Myocyte (in vitro differentiated cells): ENCODE results near the gene ZNF256. TPM values are rescaled to one million over a fixed set of nuclear protein-coding genes. Genes with fewer than 3 reads are reported as not detected.

Experiments used
- DNase-seq: peaks from one replicate; pipeline ENCODE4 v3.0.0-alpha.2; 2012; ENCODE audit warnings: low read depth
- polyA plus RNA-seq: library from polyadenylated mRNA; unstranded; fragments of >200 nt; gene quantifications from one replicate; pipeline ENCODE4 v1.2.1, GENCODE V29; 2012; ENCODE audit warnings: missing spikeins
- total RNA-seq: library from RNA; depleted of rRNA; stranded (reverse); fragments of >200 nt; gene quantifications from 2 replicates; pipeline ENCODE4 v1.2.3, GENCODE V29; 2014

The ZNF256 gene
- total RNA-seq: 3.1 and 3.9 TPM in 2 replicates
- 2.7 TPM for polyA plus RNA-seq

- DNase-seq: peak; percentile 97
Measured at GRCh38 chr19:57947419-57948134, at the start of gene ZNF256. Gene ZNF256 (minus strand): TSS chr19:57947706. CDS start chr19:57947474, 232 bp downstream.

- no peak for DNase-seq
Measured at GRCh38 chr19:57992841-57993240, 45.3 kb upstream of the ZNF256 start.

- peak; percentile 10 for DNase-seq
Measured at GRCh38 chr19:57978586-57979289, 31.2 kb upstream of the ZNF256 start.

- no peak for DNase-seq
Measured at GRCh38 chr19:57974434-57974833, 26.9 kb upstream of the ZNF256 start, which contains the start of gene C19orf18. Gene C19orf18 (minus strand): TSS chr19:57974534. CDS start chr19:57974432, 102 bp downstream.

- no peak for DNase-seq
Measured at GRCh38 chr19:57964761-57965160, 17.3 kb upstream of the ZNF256 start.

GRCh38 chr19:57961785-57962184 is 14.3 kb upstream of the ZNF256 start:
- DNase-seq: no peak

GRCh38 chr19:57954996-57955395 is 7.5 kb upstream of the ZNF256 start:
- DNase-seq: no peak

- DNase-seq: no peak
Measured at GRCh38 chr19:57949702-57950101, 2.2 kb upstream of the ZNF256 start.

- no peak for DNase-seq
Measured at GRCh38 chr19:57949296-57949695, 1.8 kb upstream of the ZNF256 start.

GRCh38 chr19:57947088-57947418 is 453 bp downstream of the ZNF256 start:
- DNase-seq: no peak

GRCh38 chr19:57946316-57946715 is 1.2 kb downstream of the ZNF256 start:
- no peak for DNase-seq

GRCh38 chr19:57941593-57941992 is 5.9 kb downstream of the ZNF256 start:
- no peak for DNase-seq

GRCh38 chr19:57935731-57936130 is 11.8 kb downstream of the ZNF256 start:
- DNase-seq: no peak

GRCh38 chr19:57934820-57935665 is 12.5 kb downstream of the ZNF256 start, which contains the start of gene ZNF418:
Gene ZNF418 (minus strand): TSS chr19:57935402. CDS start chr19:57933822, 1,580 bp downstream.
- DNase-seq: peak; percentile 68

- no peak for DNase-seq
Measured at GRCh38 chr19:57927587-57927986, 19.9 kb downstream of the ZNF256 start.

- peak; percentile 94 for DNase-seq
Measured at GRCh38 chr19:57916168-57916995, 31.1 kb downstream of the ZNF256 start, which contains the start of gene ZNF417. Gene ZNF417 (minus strand): TSS chr19:57916592. CDS start chr19:57916411, 181 bp downstream.

GRCh38 chr19:57914531-57914930 is 33.0 kb downstream of the ZNF256 start:
- no peak for DNase-seq

GRCh38 chr19:57907394-57907793 is 40.1 kb downstream of the ZNF256 start:
- no peak for DNase-seq

GRCh38 chr19:57905258-57905657 is 42.2 kb downstream of the ZNF256 start:
- DNase-seq: no peak

- DNase-seq: no peak
Measured at GRCh38 chr19:57903618-57904184, 43.8 kb downstream of the ZNF256 start.
